Caco-2 (cell line): ENCODE measurements around the gene SLIT3. TPM values are rescaled to one million over a fixed set of nuclear protein-coding genes. Genes with fewer than 3 reads are reported as not detected.

Experiments used
- BruUV-seq: library from RNA; stranded (reverse); fragments of 400-500 nt; replicated peaks from 2 replicates; lab custom pipeline; 2021; lab: Mats Ljungman, UMichigan
- CTCF ChIA-PET: fragments of 300-600 bp; sonication (Branson Sonifier 250); formaldehyde crosslinking; loops from one replicate; lab custom pipeline; 2022; ENCODE audit warnings: antibody characterized with exemption; lab: Charles Lee
- POLR2A ChIA-PET: fragments of 300-600 bp; sonication (Branson Sonifier 250); formaldehyde crosslinking; loops from one replicate; lab custom pipeline; 2022; ENCODE audit warnings: antibody characterized with exemption; lab: Charles Lee
- DNase-seq, 2 experiments: peaks; one replicate each; pipeline versions ENCODE4 v3.0.0 to v3.0.0-alpha.2; 2020 to 2022
- H3K27me3 ChIP-seq: replicated peaks from 2 replicates; pipeline ENCODE4 v1.6.0; 2011; ENCODE audit warnings: low read length; ENCODE audit not compliant: control insufficient read depth, insufficient read depth
- H3K36me3 ChIP-seq: 2 replicates; pipeline ENCODE4 v1.5.1; 2011; ENCODE audit warnings: low read length; ENCODE audit not compliant: control insufficient read depth, insufficient read depth
- H3K4me1 ChIP-seq: fragments of 250-450 bp; sonication (Bioruptor Pico); 2 replicates; pipeline ENCODE4 v1.5.1; 2020; ENCODE audit warnings: mild to moderate bottlenecking
- H3K4me3 ChIP-seq: 2 replicates; pipeline ENCODE4 v1.5.1; 2011; ENCODE audit warnings: low read depth, mild to moderate bottlenecking, control low read depth, low read length
- H3K9me3 ChIP-seq: fragments of 250-450 bp; sonication (Bioruptor Pico); 2 replicates; pipeline ENCODE4 v1.5.1; 2020; ENCODE audit warnings: mild to moderate bottlenecking, moderate library complexity
- H3K27ac Mint-ChIP-seq: one replicate; pipeline ENCODE4 v1.8.0; 2022; ENCODE audit warnings: mixed read lengths; ENCODE audit not compliant: unreplicated experiment
- H3K27me3 Mint-ChIP-seq: one replicate; pipeline ENCODE4 v1.8.0; 2022; ENCODE audit warnings: mixed read lengths; ENCODE audit not compliant: insufficient read depth, unreplicated experiment
- H3K36me3 Mint-ChIP-seq: one replicate; pipeline ENCODE4 v1.8.0; 2022; ENCODE audit warnings: mild to moderate bottlenecking, mixed read lengths; ENCODE audit not compliant: insufficient read depth, unreplicated experiment
- H3K4me1 Mint-ChIP-seq: one replicate; pipeline ENCODE4 v1.8.0; 2022; ENCODE audit warnings: low read depth, mixed read lengths; ENCODE audit not compliant: unreplicated experiment
- H3K4me3 Mint-ChIP-seq: one replicate; pipeline ENCODE4 v1.8.0; 2022; ENCODE audit warnings: mild to moderate bottlenecking, moderate library complexity, mixed read lengths; ENCODE audit not compliant: unreplicated experiment
- H3K9me3 Mint-ChIP-seq: one replicate; pipeline ENCODE4 v1.8.0; 2022; ENCODE audit warnings: mixed read lengths; ENCODE audit not compliant: unreplicated experiment
- intact Hi-C: fragments of 100-400 bp; cut with micrococcal nuclease; formaldehyde crosslinking; loops from one replicate; pipeline ENCODE4 v1.10.0; 2022; ENCODE audit not compliant: unreplicated experiment
- total RNA-seq: library from RNA; stranded (reverse); gene quantifications from 2 replicates; pipeline ENCODE4 v1.2.3, GENCODE V29; 2022
- TF ChIP-seq, protein P1 (sequence below), 2 experiments: fragments of 200-600 bp in 1 of 2; IDR thresholded peaks; 1 replicate in 1 of 2; 2 replicates in 1 of 2; pipeline versions ENCODE4 v1.5.1 to v1.8.0; 2011 to 2022; ENCODE audit warnings: antibody characterized with exemption in 1 of 2, control low read depth in 1 of 2, inconsistent platforms in 1 of 2, low read depth in 1 of 2, low read length in 1 of 2, mild to moderate bottlenecking in 1 of 2, moderate library complexity in 1 of 2; ENCODE audit not compliant: insufficient read depth in 1 of 2, severe bottlenecking in 1 of 2, unreplicated experiment in 1 of 2

SLIT3 gene
- total RNA-seq, 1 experiment from 2014 or later: 2.1 TPM

DNA sequence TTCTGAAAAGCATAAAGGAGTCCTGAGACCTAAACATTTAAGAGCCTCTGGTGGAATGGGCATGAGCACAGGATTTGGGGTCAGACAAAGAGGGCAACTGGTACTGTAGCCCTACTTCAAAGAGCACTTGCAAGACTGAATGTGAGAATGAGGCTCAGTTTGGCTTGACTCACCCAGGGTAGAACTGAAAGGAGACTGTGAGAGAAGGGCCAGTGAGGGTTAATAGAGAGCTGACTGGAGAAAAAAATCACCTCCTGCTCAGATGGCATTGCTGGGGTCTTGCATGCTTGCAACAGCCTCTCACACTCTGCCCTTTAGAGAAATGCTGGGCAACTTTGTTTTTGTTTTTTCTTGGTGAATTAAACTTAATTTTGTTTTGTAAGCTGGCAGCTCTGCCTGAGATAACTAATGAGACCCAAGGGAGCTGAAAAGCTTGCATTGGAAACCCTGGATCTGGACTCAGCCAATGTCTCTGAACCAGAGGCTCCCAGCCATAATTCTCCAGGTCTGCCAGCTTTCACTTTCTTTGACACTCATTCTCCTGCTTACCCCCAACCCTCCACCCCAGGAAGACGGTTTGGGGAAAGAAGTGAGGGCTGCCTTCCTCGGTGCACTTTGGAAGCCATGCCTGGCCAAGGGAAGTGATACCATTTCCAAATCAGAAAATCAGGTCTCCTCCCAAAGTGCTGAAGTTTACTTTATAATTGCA, 560.7 kb downstream of the SLIT3 start:
- TF ChIP-seq, protein P1, sequence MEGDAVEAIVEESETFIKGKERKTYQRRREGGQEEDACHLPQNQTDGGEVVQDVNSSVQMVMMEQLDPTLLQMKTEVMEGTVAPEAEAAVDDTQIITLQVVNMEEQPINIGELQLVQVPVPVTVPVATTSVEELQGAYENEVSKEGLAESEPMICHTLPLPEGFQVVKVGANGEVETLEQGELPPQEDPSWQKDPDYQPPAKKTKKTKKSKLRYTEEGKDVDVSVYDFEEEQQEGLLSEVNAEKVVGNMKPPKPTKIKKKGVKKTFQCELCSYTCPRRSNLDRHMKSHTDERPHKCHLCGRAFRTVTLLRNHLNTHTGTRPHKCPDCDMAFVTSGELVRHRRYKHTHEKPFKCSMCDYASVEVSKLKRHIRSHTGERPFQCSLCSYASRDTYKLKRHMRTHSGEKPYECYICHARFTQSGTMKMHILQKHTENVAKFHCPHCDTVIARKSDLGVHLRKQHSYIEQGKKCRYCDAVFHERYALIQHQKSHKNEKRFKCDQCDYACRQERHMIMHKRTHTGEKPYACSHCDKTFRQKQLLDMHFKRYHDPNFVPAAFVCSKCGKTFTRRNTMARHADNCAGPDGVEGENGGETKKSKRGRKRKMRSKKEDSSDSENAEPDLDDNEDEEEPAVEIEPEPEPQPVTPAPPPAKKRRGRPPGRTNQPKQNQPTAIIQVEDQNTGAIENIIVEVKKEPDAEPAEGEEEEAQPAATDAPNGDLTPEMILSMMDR (IDR thresholded peaks at IDR 0.05; ENCODE audit: insufficient read depth in 1 of 2, low read depth in 1 of 2, low read length in 1 of 2, severe bottlenecking in 1 of 2, unreplicated experiment in 1 of 2): no peak
- ChIA-PET CTCF (no interaction called here), POLR2A (no interaction called here)
- Mint-ChIP-seq H3K27ac (no peak overlapping the region), H3K36me3 (no peaks in the 10 kb centered on the region), H3K27me3 (peaks cover 3% of the 10 kb centered on the region), H3K9me3 (no peaks in the 10 kb centered on the region), H3K4me1 (no peaks in the 10 kb centered on the region), H3K4me3 (no peak overlapping the region)
- Histone ChIP-seq H3K9me3 (no peaks in the 10 kb centered on the region), H3K27me3 (no peaks in the 10 kb centered on the region), H3K4me1 (no peaks in the 10 kb centered on the region), H3K4me3 (no peak overlapping the region), H3K36me3 (no peaks in the 10 kb centered on the region)
- BruUV-seq: no TSS peak
- DNase-seq: no peak
- intact Hi-C loops: no loop called here

DNA sequence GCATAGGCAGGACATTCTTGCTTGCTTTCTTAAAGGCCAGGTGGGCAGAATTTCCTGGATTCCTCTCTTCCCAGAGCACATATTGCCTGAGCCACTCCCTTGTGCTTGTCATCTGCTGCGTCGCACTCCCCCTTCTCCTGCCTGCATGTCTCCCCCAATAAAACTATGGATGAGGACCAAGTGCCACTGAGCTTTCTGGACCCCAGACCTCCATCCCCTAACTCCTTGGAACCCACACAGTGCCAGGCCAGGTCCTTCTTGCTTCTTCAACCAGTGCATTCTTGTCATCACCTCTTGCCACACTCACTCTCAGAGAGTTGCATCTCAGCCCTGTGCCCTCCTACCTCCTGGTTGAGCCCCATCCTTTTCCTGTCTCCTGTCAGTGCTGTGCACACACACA, 563.9 kb downstream of the SLIT3 start:
- ChIA-PET POLR2A (no interaction called here), CTCF (interaction anchor here (0.6 kb wide), 1 partner anchor 1698 kb away, joined by 3 read pairs; no protein-coding TSS in a partner anchor)
- Histone ChIP-seq H3K9me3 (no peaks in the 10 kb centered on the region), H3K27me3 (no peaks in the 10 kb centered on the region), H3K36me3 (no peaks in the 10 kb centered on the region), H3K4me1 (no peaks in the 10 kb centered on the region), H3K4me3 (no peak overlapping the region)
- H3K36me3 Mint-ChIP-seq: no peaks in the 10 kb centered on the region
- no peak overlapping the region for H3K27ac Mint-ChIP-seq
- intact Hi-C loops: no loop called here
- no peaks in the 10 kb centered on the region for H3K4me1 Mint-ChIP-seq
- TF ChIP-seq, protein P1 (IDR thresholded peaks at IDR 0.05; ENCODE audit: insufficient read depth in 1 of 2, low read depth in 1 of 2, low read length in 1 of 2, severe bottlenecking in 1 of 2, unreplicated experiment in 1 of 2): no peak
- H3K9me3 Mint-ChIP-seq: no peaks in the 10 kb centered on the region
- H3K4me3 Mint-ChIP-seq: no peak overlapping the region
- DNase-seq: no peak
- peaks cover 3% of the 10 kb centered on the region for H3K27me3 Mint-ChIP-seq
- no TSS peak for BruUV-seq

DNA sequence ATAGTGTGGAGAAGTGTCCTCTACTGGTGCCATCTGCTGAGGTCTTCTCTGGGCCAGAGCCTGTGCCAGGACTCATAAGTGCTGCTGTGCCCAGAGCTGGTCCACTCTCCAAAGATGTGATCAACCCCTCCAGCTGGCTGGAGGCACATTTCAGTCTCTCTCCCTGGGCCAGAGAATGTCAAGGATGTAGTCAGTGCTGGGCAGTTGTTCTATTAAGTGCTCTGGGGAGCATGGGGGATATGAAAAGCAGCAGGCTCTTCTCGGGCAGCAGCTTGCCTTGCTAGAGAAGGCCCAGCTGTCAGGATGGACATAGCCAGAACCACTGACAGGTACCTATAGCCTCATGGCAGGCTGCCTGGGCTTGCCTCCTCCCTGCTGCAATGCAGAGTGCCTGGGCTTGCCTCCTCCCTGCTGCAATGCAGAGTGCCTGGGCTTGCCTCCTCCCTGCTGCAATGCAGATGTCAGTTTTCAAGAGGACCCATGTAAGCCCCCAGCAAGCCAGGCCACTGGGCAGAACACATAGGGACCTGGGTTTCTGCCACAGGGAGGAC, 564.6 kb downstream of the SLIT3 start:
- no peaks in the 10 kb centered on the region for H3K4me1 ChIP-seq
- H3K27ac Mint-ChIP-seq: no peak overlapping the region
- TF ChIP-seq, protein P1 (IDR thresholded peaks at IDR 0.05; ENCODE audit: insufficient read depth in 1 of 2, low read depth in 1 of 2, low read length in 1 of 2, severe bottlenecking in 1 of 2, unreplicated experiment in 1 of 2): no peak
- H3K36me3 ChIP-seq: no peaks in the 10 kb centered on the region
- H3K9me3 Mint-ChIP-seq: no peaks in the 10 kb centered on the region
- intact Hi-C loops: no loop called here
- H3K27me3 ChIP-seq: no peaks in the 10 kb centered on the region
- H3K27me3 Mint-ChIP-seq: peaks cover 3% of the 10 kb centered on the region
- H3K36me3 Mint-ChIP-seq: no peaks in the 10 kb centered on the region
- H3K4me3 Mint-ChIP-seq: no peak overlapping the region
- no peak overlapping the region for H3K4me3 ChIP-seq
- DNase-seq: no peak
- BruUV-seq: no TSS peak
- no peaks in the 10 kb centered on the region for H3K9me3 ChIP-seq
- ChIA-PET POLR2A (no interaction called here), CTCF (interaction anchor here (0.6 kb wide), 1 partner anchor 1699 kb away, joined by 3 read pairs; no protein-coding TSS in a partner anchor)
- H3K4me1 Mint-ChIP-seq: no peaks in the 10 kb centered on the region
